Colonic mucosa (tissue), 4 donors: ENCODE results near the gene OASL. TPM values are rescaled to one million over a fixed set of nuclear protein-coding genes. Genes with fewer than 3 reads are reported as not detected.

Experiments used
- DNase-seq: peaks from one replicate; pipeline ENCODE4 v3.0.0-alpha.2; 2020
- H3K27ac ChIP-seq: fragments of 200-600 bp; one replicate; pipeline ENCODE4 v1.8.0; 2021
- H3K27me3 ChIP-seq: fragments of 200-600 bp; one replicate; pipeline ENCODE4 v1.8.0; 2021
- H3K36me3 ChIP-seq: fragments of 200-600 bp; one replicate; pipeline ENCODE4 v1.8.0; 2021
- H3K4me1 ChIP-seq: fragments of 200-600 bp; one replicate; pipeline ENCODE4 v1.8.0; 2021; ENCODE audit warnings: mild to moderate bottlenecking
- H3K4me3 ChIP-seq: fragments of 200-600 bp; one replicate; pipeline ENCODE4 v1.8.0; 2021
- H3K9ac ChIP-seq, 2 donors: one replicate each; pipeline ENCODE4 v1.7.0; 2013; ENCODE audit warnings: control low read depth in 2 of 2, low read depth in 2 of 2, low read length in 2 of 2
- H3K9me3 ChIP-seq: fragments of 200-600 bp; one replicate; pipeline ENCODE4 v1.8.0; 2021
- CTCF ChIP-seq: fragments of 200-600 bp; IDR thresholded peaks from one replicate; pipeline ENCODE4 v1.8.0; 2022; ENCODE audit warnings: antibody characterized with exemption, mild to moderate bottlenecking
- intact Hi-C: fragments of 100-400 bp; cut with DNase I; formaldehyde crosslinking; loops from one replicate; pipeline ENCODE4 v1.14.1; 2022
- total RNA-seq, 2 donors: library from RNA; stranded (reverse); fragmentation: NEBNext Ultra II Directional in 1 of 2; extraction: Animal tissue kit (Norgen Biotek cat#: 25700) in 1 of 2; gene quantifications; one replicate each; pipeline ENCODE4 v1.2.1, GENCODE V29; 2021
- donor health status: healthy.
- donor health status: DM: no; HTN: no; CAD: no.
- donor health status: DM: no; HTN: no; CAD: no.

Gene OASL
- total RNA-seq, 2 donors from 2014 or later, result 5.2 to 7.0 TPM

- Histone ChIP-seq H3K27ac (no peak overlapping the region), H3K36me3 (no peaks in the 10 kb centered on the region), H3K4me1 (no peaks in the 10 kb centered on the region), H3K4me3 (no peak overlapping the region), H3K27me3 (no peaks in the 10 kb centered on the region), H3K9ac (no peak overlapping the region), H3K9me3 (no peaks in the 10 kb centered on the region)
- no peak for TF ChIP-seq CTCF
- intact Hi-C loops, result no loop called here
- DNase-seq, result no peak
These were observed 44.3 kb downstream of the OASL start for GRCh38 chr12:120994589-120995337.

GRCh38 chr12:120994059-120994458 is 45.0 kb downstream of the OASL start:
- H3K36me3 ChIP-seq, result no peaks in the 10 kb centered on the region
- H3K4me3 ChIP-seq, result no peak overlapping the region
- no peaks in the 10 kb centered on the region for H3K4me1 ChIP-seq
- H3K27ac ChIP-seq, result no peak overlapping the region
- intact Hi-C loops, result no loop called here
- TF ChIP-seq CTCF, result no peak
- H3K9me3 ChIP-seq, result no peaks in the 10 kb centered on the region
- no peaks in the 10 kb centered on the region for H3K27me3 ChIP-seq
- no peak overlapping the region for H3K9ac ChIP-seq
- no peak for DNase-seq

- Histone ChIP-seq H3K27me3 (no peaks in the 10 kb centered on the region), H3K9me3 (no peaks in the 10 kb centered on the region), H3K36me3 (no peaks in the 10 kb centered on the region), H3K4me1 (no peaks in the 10 kb centered on the region), H3K27ac (no peak overlapping the region), H3K9ac (no peak overlapping the region), H3K4me3 (no peak overlapping the region)
- DNase-seq, result no peak
- no peak for TF ChIP-seq CTCF
- intact Hi-C loops, result no loop called here
These were observed 45.5 kb downstream of the OASL start for GRCh38 chr12:120993496-120993895.

GRCh38 chr12:120992989-120993388 is 46.1 kb downstream of the OASL start:
- TF ChIP-seq CTCF, result no peak
- intact Hi-C loops, result no loop called here
- Histone ChIP-seq H3K4me3 (no peak overlapping the region), H3K27me3 (no peaks in the 10 kb centered on the region), H3K36me3 (no peaks in the 10 kb centered on the region), H3K9me3 (no peaks in the 10 kb centered on the region), H3K9ac (no peak overlapping the region), H3K4me1 (no peaks in the 10 kb centered on the region), H3K27ac (no peak overlapping the region)
- no peak for DNase-seq

GRCh38 chr12:120991965-120992364 is 47.1 kb downstream of the OASL start:
- Histone ChIP-seq H3K9me3 (no peaks in the 10 kb centered on the region), H3K27me3 (no peaks in the 10 kb centered on the region), H3K27ac (no peak overlapping the region), H3K9ac (no peak overlapping the region), H3K4me1 (no peaks in the 10 kb centered on the region), H3K4me3 (no peak overlapping the region), H3K36me3 (no peaks in the 10 kb centered on the region)
- no peak for DNase-seq
- intact Hi-C loops, result no loop called here
- TF ChIP-seq CTCF, result no peak
